ENCODE data around the gene ADSL. TPM values are rescaled to one million over a fixed set of nuclear protein-coding genes. Genes with fewer than 3 reads are reported as not detected.

The ADSL gene
- total RNA-seq, 2 experiments from 2014 or later: 156 to 160 TPM

DNA sequence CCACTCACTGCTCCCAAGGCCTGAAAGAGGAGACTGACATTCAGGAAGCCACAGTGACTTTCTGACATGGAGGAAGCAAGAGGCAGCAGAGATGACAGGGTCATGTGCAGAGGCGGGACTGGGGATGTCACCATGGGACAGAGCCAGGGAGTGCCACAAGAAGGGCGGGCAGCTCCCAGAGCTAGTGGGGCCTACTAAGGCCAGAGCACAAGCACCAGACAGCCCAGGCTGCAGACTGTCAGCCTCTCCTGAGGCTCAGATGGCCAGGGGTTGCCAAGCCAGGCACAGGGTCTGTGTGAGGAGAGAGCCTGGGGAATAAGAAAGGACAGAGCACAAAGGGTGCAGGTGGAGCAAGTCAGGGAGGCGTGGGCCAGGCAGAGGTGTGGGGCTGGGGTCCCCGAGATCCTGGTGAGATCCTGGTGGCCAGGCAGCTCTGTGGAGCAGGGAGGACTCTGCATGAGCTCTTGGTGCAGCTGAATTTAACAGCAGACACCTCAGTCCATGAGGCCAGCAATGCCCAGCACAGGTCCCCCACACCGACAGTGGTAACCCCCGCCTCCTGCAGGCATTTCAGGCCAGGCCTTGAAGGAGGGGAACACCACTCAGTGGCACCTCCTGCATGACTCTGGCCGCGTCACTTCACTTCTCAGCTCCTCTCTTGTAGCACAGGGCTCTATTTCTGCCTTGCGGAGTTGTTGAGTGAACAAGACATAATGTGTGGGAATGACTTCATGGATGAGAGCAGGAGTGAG, 76.4 kb downstream of the ADSL start:
- CTCF ChIA-PET: interaction anchor here (1.8 kb wide), 1 partner anchor 14 kb away, joined by 4 read pairs; no protein-coding TSS in a partner anchor
- POLR2A ChIA-PET: no interaction called here

GRCh38 chr22:40423310-40423688, 77.0 kb downstream of the ADSL start:
- ChIA-PET POLR2A (no interaction called here), CTCF (interaction anchor here (1.8 kb wide), 1 partner anchor 14 kb away, joined by 4 read pairs; no protein-coding TSS in a partner anchor)

- POLR2A ChIA-PET: no interaction called here
- CTCF ChIA-PET: interaction anchor here (1.8 kb wide), 1 partner anchor 13 kb away, joined by 4 read pairs; no protein-coding TSS in a partner anchor
Observed at GRCh38 chr22:40423882-40424640, 77.8 kb downstream of the ADSL start.

GRCh38 chr22:40425082-40425481, 78.8 kb downstream of the ADSL start:
- POLR2A ChIA-PET: no interaction called here
- CTCF ChIA-PET: interaction anchor here (1.3 to 2.7 kb wide), 2 partner anchors 10 to 12 kb away, joined by 3 to 9 read pairs; no protein-coding TSS in a partner anchor

DNA sequence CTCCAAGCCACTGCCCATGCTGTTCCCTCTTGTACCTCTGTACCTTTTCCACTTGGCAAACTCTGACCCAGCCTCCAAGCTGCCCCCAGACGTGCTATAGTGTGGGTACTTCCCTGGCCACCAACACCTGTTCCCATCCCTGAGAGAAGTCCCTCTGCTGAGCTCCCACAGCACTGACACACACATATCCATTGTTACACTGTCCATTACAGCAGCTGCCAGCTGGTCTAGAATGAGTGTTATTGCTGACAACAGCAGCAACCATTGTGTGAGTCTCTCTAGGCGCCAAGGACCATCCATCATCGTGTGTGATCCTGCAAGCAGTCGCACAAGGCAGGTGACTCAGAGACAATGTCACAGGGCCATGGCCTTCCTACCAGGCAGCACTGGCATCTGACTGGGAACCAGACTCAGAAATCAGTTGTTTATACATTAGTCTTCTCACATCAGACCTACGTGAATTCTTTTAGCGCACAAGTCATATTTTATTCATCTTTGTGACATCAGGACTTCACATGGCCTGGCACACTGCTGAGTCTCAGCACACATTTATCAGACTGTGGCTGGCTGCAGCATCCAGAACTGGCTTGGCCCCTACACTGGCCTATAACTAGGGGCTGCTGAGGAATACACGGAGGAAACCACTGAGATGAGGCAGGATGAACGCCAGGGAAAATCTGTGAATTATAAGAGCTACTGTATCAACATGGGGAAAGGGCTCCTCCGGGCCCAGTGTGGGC, 80.5 kb downstream of the ADSL start:
- POLR2A ChIA-PET: no interaction called here
- CTCF ChIA-PET: interaction anchor here (2.7 kb wide), 1 partner anchor 10 kb away, joined by 9 read pairs; no protein-coding TSS in a partner anchor

- ChIA-PET POLR2A (no interaction called here), CTCF (interaction anchor here (1.0 kb wide), 1 partner anchor 8 kb away, joined by 4 read pairs; no protein-coding TSS in a partner anchor)
Observed at GRCh38 chr22:40428796-40429195, 82.5 kb downstream of the ADSL start.

DNA sequence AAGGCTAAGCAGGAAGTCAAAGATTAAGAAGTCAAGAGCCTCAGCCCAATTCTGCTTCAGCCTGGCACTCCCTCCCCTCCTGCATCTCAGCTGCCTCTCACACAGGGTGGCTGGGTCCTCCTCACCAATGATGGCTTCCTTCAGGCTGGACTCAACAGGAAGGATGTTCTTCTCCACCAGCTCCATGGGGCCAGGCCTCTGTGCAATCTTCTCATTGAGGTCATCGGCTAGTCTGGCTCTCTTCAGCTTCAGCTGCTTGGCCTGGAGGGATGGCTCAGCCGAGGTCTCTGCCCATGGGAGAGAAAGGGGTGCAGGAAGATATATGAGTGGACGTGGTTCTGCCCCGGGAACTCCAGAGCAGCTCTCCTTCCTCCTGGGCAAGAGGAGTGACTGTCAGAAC, 83.2 kb downstream of the ADSL start:
- CTCF ChIA-PET: no interaction called here
- POLR2A ChIA-PET: interaction anchor here (0.6 kb wide), 1 partner anchor 12 kb away, joined by 4 read pairs; no protein-coding TSS in a partner anchor

GRCh38 chr22:40430991-40431390, 84.7 kb downstream of the ADSL start:
- CTCF ChIA-PET: interaction anchor here (0.7 kb wide), 1 partner anchor 155 kb away, joined by 4 read pairs; no protein-coding TSS in a partner anchor
- POLR2A ChIA-PET: no interaction called here

- ChIA-PET CTCF (no interaction called here), POLR2A (no interaction called here)
Observed at GRCh38 chr22:40432157-40432556, 85.9 kb downstream of the ADSL start.

DNA sequence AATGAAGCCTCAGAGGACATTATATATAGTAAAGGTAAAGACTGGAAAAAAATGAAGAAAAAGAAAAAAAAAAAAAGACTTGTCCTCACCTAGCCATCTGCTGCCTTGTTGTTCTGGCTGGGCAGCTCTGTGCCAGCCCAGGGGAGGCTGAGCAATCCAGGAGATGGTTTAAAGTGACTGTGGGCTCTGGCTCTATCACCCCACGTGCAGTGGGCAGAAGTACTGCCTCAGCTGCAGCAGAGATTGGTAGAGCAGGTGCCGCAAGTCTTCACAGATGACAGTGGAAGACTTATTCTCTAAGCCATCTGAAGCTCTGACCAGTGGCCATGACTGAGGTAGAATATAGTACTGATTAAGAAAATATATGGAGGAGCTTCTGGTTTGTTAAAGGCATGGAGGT, 86.3 kb downstream of the ADSL start:
- ChIA-PET CTCF (no interaction called here), POLR2A (no interaction called here)

GRCh38 chr22:40433416-40434090, 87.3 kb downstream of the ADSL start:
- POLR2A ChIA-PET: no interaction called here
- CTCF ChIA-PET: no interaction called here

DNA sequence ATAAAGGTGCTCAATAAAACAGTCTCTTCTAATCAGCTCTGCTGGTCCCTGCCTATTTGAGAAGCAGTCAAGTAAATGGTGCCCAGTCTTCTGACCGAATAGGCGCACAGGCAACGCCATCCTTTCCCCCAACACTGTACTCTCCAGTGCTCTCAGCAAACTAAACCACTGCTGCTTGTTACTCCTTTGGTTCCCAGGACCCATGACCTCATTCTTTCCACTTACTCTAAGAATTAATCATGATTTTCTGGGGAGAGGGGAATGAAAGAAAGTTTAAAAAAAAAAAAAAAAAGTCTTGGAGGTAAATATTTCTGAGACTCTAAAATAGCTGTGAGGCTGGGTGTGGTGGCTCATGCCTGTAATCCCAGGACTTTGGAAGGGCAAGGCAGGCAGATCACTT, 87.8 kb downstream of the ADSL start:
- CTCF ChIA-PET: interaction anchor here (0.6 kb wide), 1 partner anchor 23 kb away, joined by 3 read pairs; no protein-coding TSS in a partner anchor

DNA sequence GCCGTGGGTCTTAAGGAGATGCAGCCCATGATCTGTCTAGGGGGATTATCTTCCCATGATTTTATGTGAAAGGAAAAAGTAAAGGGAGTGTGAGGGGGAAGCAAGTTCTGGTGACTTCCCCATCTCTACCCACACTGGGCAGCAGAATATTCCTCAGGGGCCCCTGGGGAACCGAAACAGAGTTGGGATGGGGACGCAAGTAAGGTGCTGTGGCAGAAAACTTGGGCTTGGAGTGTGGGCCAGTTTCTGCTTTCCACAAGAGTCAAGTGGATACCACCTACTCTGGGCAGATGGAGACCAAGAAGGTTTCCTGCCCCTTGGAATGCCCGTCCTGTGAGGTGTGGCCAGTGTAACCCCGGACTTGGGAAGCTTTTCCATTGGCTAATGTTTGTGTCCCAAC, 88.4 kb downstream of the ADSL start:
- ChIA-PET CTCF (interaction anchor here (0.6 to 4.0 kb wide), 5 partner anchors 23 to 219 kb away, joined by 3 to 28 read pairs (median 9); no protein-coding TSS in a partner anchor), POLR2A (no interaction called here)

More for the DNA sequence above, 87.8 kb downstream of the ADSL start:
- POLR2A ChIA-PET: no interaction called here

DNA sequence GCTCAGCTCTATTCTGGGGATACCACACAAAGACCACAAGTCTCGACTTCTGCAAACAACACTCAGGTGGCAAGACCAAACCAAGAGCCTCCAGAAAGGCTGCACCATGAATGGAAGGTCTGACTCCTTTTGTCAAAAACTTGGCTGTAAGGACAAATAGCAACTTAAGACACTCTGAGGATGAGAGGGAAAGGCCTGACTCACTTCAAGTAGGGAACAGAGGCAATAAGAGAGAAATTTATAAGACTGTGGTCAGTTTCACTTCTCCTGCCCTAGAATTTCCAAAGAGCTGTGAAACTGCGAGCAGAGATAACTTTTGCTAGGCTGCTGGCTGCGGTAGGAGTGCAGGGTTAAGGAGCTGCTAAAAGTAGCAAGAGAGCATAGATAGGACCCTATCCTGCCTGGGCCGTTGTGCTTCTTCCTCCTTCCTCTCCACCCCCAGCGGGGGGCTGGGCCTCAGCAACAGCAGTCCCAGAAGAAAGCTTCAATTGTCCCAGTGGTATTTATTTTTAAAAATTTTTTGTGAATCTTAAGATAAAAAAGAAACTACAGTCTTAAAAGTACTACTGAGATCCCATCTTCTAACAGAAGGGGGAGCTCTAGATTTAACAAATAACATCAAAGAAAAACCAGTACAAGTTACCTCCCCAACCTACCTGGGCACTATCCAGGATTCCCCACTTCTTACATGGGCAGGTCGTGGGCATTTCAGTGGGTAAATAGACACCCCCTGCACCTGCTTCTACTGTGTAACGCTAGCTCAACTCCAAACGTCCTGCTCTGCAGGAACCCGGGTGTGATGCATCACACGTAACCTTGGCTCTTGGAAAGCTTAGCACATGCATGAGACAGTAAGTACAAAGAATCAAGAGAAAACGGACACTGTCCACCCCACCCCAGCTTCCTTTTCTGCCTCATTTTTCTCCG, 90.5 kb downstream of the ADSL start:
- CTCF ChIA-PET: interaction anchor here (0.6 to 4.0 kb wide), 36 partner anchors 9 to 933 kb away, joined by 3 to 28 read pairs (median 4); partner anchors contain the start of gene MRTFA
- POLR2A ChIA-PET: interaction anchor here (0.6 kb wide), 1 partner anchor 39 kb away, joined by 6 read pairs; no protein-coding TSS in a partner anchor

Measured in activated CD8-positive, alpha-beta memory T cell treated with anti-CD3 and anti-CD28 coated beads for 36 hours (primary cell).